Trophoblast cell (in vitro differentiated cells and primary cell): Measurements from ENCODE around the gene SLC5A1.

ENCODE experiments used
- DNase-seq, 2 donors: peaks; one replicate each; pipeline ENCODE4 v3.0.0-alpha.2; 2016
- H2AFZ ChIP-seq: 2 replicates; pipeline ENCODE4 v1.6.1; 2013; ENCODE audit warnings: low read length, moderate library complexity, mild to moderate bottlenecking; ENCODE audit not compliant: insufficient read depth, poor library complexity
- H2AK5ac ChIP-seq: 2 replicates; pipeline ENCODE4 v1.6.1; 2013; ENCODE audit warnings: mild to moderate bottlenecking, low read length
- H2BK120ac ChIP-seq: 2 replicates; pipeline ENCODE4 v1.6.1; 2013; ENCODE audit warnings: low read length, mild to moderate bottlenecking, moderate library complexity; ENCODE audit not compliant: insufficient read depth, poor library complexity
- H2BK12ac ChIP-seq: 2 replicates; pipeline ENCODE4 v1.6.1; 2013; ENCODE audit warnings: mild to moderate bottlenecking, low read length, moderate library complexity
- H2BK5ac ChIP-seq: 2 replicates; pipeline ENCODE4 v1.6.1; 2013; ENCODE audit warnings: low read length, low read depth, moderate library complexity, mild to moderate bottlenecking; ENCODE audit not compliant: poor library complexity
- H3K14ac ChIP-seq: 2 replicates; pipeline ENCODE4 v1.6.1; 2013; ENCODE audit warnings: mild to moderate bottlenecking, low read length
- H3K18ac ChIP-seq: 2 replicates; pipeline ENCODE4 v1.6.1; 2013; ENCODE audit warnings: mild to moderate bottlenecking, low read length
- H3K23ac ChIP-seq: 2 replicates; pipeline ENCODE4 v1.6.1; 2013; ENCODE audit warnings: low read length
- H3K27ac ChIP-seq: 2 replicates; pipeline ENCODE4 v1.5.1; 2013; ENCODE audit warnings: low read depth, mild to moderate bottlenecking, inconsistent platforms, low read length, moderate library complexity
- H3K27me3 ChIP-seq: 2 replicates; pipeline ENCODE4 v1.6.1; 2013; ENCODE audit warnings: inconsistent platforms, mild to moderate bottlenecking, low read length, moderate library complexity; ENCODE audit not compliant: insufficient read depth
- H3K36me3 ChIP-seq, 2 experiments: 1 replicate in 1 of 2; 2 replicates in 1 of 2; pipeline ENCODE4 v1.6.1; 2013; ENCODE audit warnings: low read length in 2 of 2, mild to moderate bottlenecking in 2 of 2, moderate library complexity in 1 of 2; ENCODE audit not compliant: insufficient read depth in 2 of 2, control insufficient read depth in 1 of 2
- H3K4ac ChIP-seq: 2 replicates; pipeline ENCODE4 v1.6.1; 2013; ENCODE audit warnings: low read depth, mild to moderate bottlenecking, low read length, moderate library complexity
- H3K4me1 ChIP-seq, 2 experiments: 1 replicate in 1 of 2; 2 replicates in 1 of 2; pipeline ENCODE4 v1.6.1; 2013; ENCODE audit warnings: low read length in 2 of 2, mild to moderate bottlenecking in 2 of 2, moderate library complexity in 1 of 2; ENCODE audit not compliant: insufficient read depth in 2 of 2, control insufficient read depth in 1 of 2
- H3K4me2 ChIP-seq: 2 replicates; pipeline ENCODE4 v1.6.1; 2013; ENCODE audit warnings: inconsistent platforms, mild to moderate bottlenecking, low read length, moderate library complexity
- H3K4me3 ChIP-seq: 2 replicates; pipeline ENCODE4 v1.5.1; 2013; ENCODE audit warnings: mild to moderate bottlenecking, low read depth, low read length, inconsistent platforms
- H3K79me1 ChIP-seq: one replicate; pipeline ENCODE4 v1.6.1; 2013; ENCODE audit warnings: low read length
- H3K79me2 ChIP-seq: 2 replicates; pipeline ENCODE4 v1.6.1; 2013; ENCODE audit warnings: low read length, mild to moderate bottlenecking; ENCODE audit not compliant: control insufficient read depth, insufficient read depth, poor library complexity
- H3K9ac ChIP-seq: 2 replicates; pipeline ENCODE4 v1.6.1; 2013; ENCODE audit warnings: mild to moderate bottlenecking, low read length
- H3K9me3 ChIP-seq: 2 replicates; pipeline ENCODE4 v1.6.1; 2013; ENCODE audit warnings: low read depth, mild to moderate bottlenecking, control low read depth, inconsistent platforms, low read length; ENCODE audit not compliant: insufficient read depth
- H4K12ac ChIP-seq: 2 replicates; pipeline ENCODE4 v1.6.1; 2013; ENCODE audit warnings: low read depth, mild to moderate bottlenecking, low read length, moderate library complexity
- H4K8ac ChIP-seq: 2 replicates; pipeline ENCODE4 v1.6.1; 2013; ENCODE audit warnings: low read depth, mild to moderate bottlenecking, low read length, moderate library complexity
- H4K91ac ChIP-seq: one replicate; pipeline ENCODE4 v1.6.1; 2013; ENCODE audit warnings: low read depth, mild to moderate bottlenecking, low read length, moderate library complexity
- WGBS: extraction: QIAGEN DNeasy Blood & Tissue Kit; methylation state at CpG from one replicate; pipeline ENCODE4 v1.1.7; 2013; ENCODE audit warnings: missing lambda C conversion rate; ENCODE audit not compliant: insufficient read length, insufficient coverage; ENCODE audit errors: extremely low coverage; 5-methylcytosine and 5-hydroxymethylcytosine counted together

SLC5A1 gene

GRCh38 chr22:32052936-32053791 lies 10.1 kb downstream of the SLC5A1 start:
- no peak for DNase-seq
- H3K9me3 ChIP-seq: no peaks in the 10 kb centered on the region
- H3K79me2 ChIP-seq: no peaks in the 10 kb centered on the region
- WGBS: no CpG with 5 or more reads among the region's 5 CpGs
- no peak overlapping the region for H4K91ac ChIP-seq
- H3K23ac ChIP-seq: no peak overlapping the region
- no peaks in the 10 kb centered on the region for H3K36me3 ChIP-seq
- no peak overlapping the region for H2BK12ac ChIP-seq
- no peak overlapping the region for H3K14ac ChIP-seq
- H4K8ac ChIP-seq: no peak overlapping the region
- H3K79me1 ChIP-seq: peaks cover 3% of the 10 kb centered on the region
- H2BK120ac ChIP-seq: no peak overlapping the region
- H4K12ac ChIP-seq: no peak overlapping the region
- no peak overlapping the region for H2BK5ac ChIP-seq
- H3K9ac ChIP-seq: no peak overlapping the region
- H3K4me2 ChIP-seq: no peak overlapping the region
- H2AFZ ChIP-seq: no peak overlapping the region
- H3K27me3 ChIP-seq: no peaks in the 10 kb centered on the region
- H3K18ac ChIP-seq: no peak overlapping the region
- H3K4me3 ChIP-seq: no peak overlapping the region
- H2AK5ac ChIP-seq: no peak overlapping the region
- H3K4me1 ChIP-seq: peaks cover 3 to 6% of the 10 kb centered on the region in 2 experiments
- H3K4ac ChIP-seq: no peak overlapping the region
- no peak overlapping the region for H3K27ac ChIP-seq

GRCh38 chr22:32055069-32055468 lies 12.0 kb downstream of the SLC5A1 start:
- Histone ChIP-seq H3K4me1 (peaks cover 10 to 14% of the 10 kb centered on the region in 2 experiments), H4K12ac (no peak overlapping the region), H3K4me2 (no peak overlapping the region), H3K23ac (no peak overlapping the region), H3K18ac (no peak overlapping the region), H4K91ac (no peak overlapping the region), H3K27me3 (no peaks in the 10 kb centered on the region), H2AFZ (no peak overlapping the region), H2BK12ac (no peak overlapping the region), H4K8ac (no peak overlapping the region), H2BK120ac (no peak overlapping the region), H3K79me2 (no peaks in the 10 kb centered on the region), H3K27ac (no peak overlapping the region), H2BK5ac (no peak overlapping the region), H3K14ac (no peak overlapping the region), H3K36me3 (no peaks in the 10 kb centered on the region), H3K9ac (no peak overlapping the region), H3K9me3 (no peaks in the 10 kb centered on the region), H2AK5ac (no peak overlapping the region), H3K79me1 (peaks cover 3% of the 10 kb centered on the region), H3K4me3 (no peak overlapping the region), H3K4ac (no peak overlapping the region)
- DNase-seq: no peak
- no CpG with 5 or more reads among the region's 2 CpGs for WGBS

GRCh38 chr22:32058656-32059260 lies 15.7 kb downstream of the SLC5A1 start:
- Histone ChIP-seq H3K9me3 (no peaks in the 10 kb centered on the region), H4K8ac (no peak overlapping the region), H4K12ac (no peak overlapping the region), H3K9ac (no peak overlapping the region), H2BK5ac (no peak overlapping the region), H2BK120ac (no peak overlapping the region), H3K23ac (no peak overlapping the region), H3K79me2 (no peaks in the 10 kb centered on the region), H3K14ac (no peak overlapping the region), H3K4me3 (no peak overlapping the region), H3K4ac (no peak overlapping the region), H3K79me1 (no peaks in the 10 kb centered on the region), H3K36me3 (no peaks in the 10 kb centered on the region), H3K18ac (no peak overlapping the region), H3K27ac (no peak overlapping the region), H4K91ac (no peak overlapping the region), H3K4me1 (peaks cover 7 to 8% of the 10 kb centered on the region in 2 experiments), H2AFZ (no peak overlapping the region), H2AK5ac (no peak overlapping the region), H3K27me3 (no peaks in the 10 kb centered on the region), H2BK12ac (no peak overlapping the region), H3K4me2 (no peak overlapping the region)
- peak; percentile 6 to 66 for DNase-seq
- no CpG with 5 or more reads among the region's 3 CpGs for WGBS

GRCh38 chr22:32059426-32059825 lies 16.4 kb downstream of the SLC5A1 start:
- Histone ChIP-seq H3K4ac (no peak overlapping the region), H3K36me3 (no peaks in the 10 kb centered on the region), H2BK5ac (no peak overlapping the region), H3K4me3 (no peak overlapping the region), H4K8ac (no peak overlapping the region), H3K79me1 (no peaks in the 10 kb centered on the region), H3K9me3 (no peaks in the 10 kb centered on the region), H3K79me2 (no peaks in the 10 kb centered on the region), H4K12ac (no peak overlapping the region), H2BK120ac (no peak overlapping the region), H3K9ac (no peak overlapping the region), H3K27ac (no peak overlapping the region), H3K14ac (no peak overlapping the region), H3K4me2 (no peak overlapping the region), H2AK5ac (no peak overlapping the region), H3K23ac (no peak overlapping the region), H2AFZ (no peak overlapping the region), H4K91ac (no peak overlapping the region), H2BK12ac (no peak overlapping the region), H3K27me3 (no peaks in the 10 kb centered on the region), H3K4me1 (peaks cover 7 to 8% of the 10 kb centered on the region in 2 experiments), H3K18ac (no peak overlapping the region)
- no CpG with 5 or more reads among the region's 4 CpGs for WGBS
- DNase-seq: no peak
